GM12891 (cell line): ENCODE measurements around the gene DDX10.

ENCODE experiments used
- DNase-seq: peaks from one replicate; pipeline ENCODE4 v3.0.0; 2011; ENCODE audit warnings: low spot score; ENCODE audit not compliant: insufficient read length
- FAIRE-seq: peaks from 2 replicates; lab custom pipeline; 2011; peaks lifted over from hg19 to GRCh38; lab: Jason Lieb, UNC
- PAX5 ChIP-seq: IDR thresholded peaks from 2 replicates; pipeline ENCODE4 v1.6.1; 2011; ENCODE audit warnings: low read length, moderate library complexity, mild to moderate bottlenecking; ENCODE audit not compliant: insufficient read depth, severe bottlenecking
- POLR2A ChIP-seq: IDR thresholded peaks from 2 replicates; pipeline ENCODE4 v1.6.1; 2011; ENCODE audit warnings: low read depth, low read length, control low read depth
- POLR2AphosphoS5 ChIP-seq: IDR thresholded peaks from 2 replicates; pipeline ENCODE4 v1.6.1; 2011; ENCODE audit warnings: low read depth, low read length, control low read depth
- POU2F2 ChIP-seq: IDR thresholded peaks from 2 replicates; pipeline ENCODE4 v1.6.1; 2011; ENCODE audit warnings: low read depth, mild to moderate bottlenecking, control low read depth, low read length, moderate library complexity
- SPI1 ChIP-seq: IDR thresholded peaks from 2 replicates; pipeline ENCODE4 v1.6.1; 2011; ENCODE audit warnings: low read depth, low read length, control low read depth
- TAF1 ChIP-seq: IDR thresholded peaks from 2 replicates; pipeline ENCODE4 v1.6.1; 2011; ENCODE audit warnings: low read depth, low read length, control low read depth

DDX10 gene

GRCh38 chr11:108713076-108713790, 48.4 kb downstream of the DDX10 start:
- no peak for TF ChIP-seq TAF1
- TF ChIP-seq POU2F2, result no peak
- no peak for TF ChIP-seq POLR2AphosphoS5
- TF ChIP-seq POLR2A, result no peak
- TF ChIP-seq PAX5, result no peak
- 0 out of 2 replicates have a peak, but pooled peaks have one; percentile 14 for TF ChIP-seq SPI1
- FAIRE-seq (peak; percentile 82), DNase-seq (no peak)

- FAIRE-seq (no peak), DNase-seq (no peak)
- TF ChIP-seq TAF1 (no peak), POLR2A (no peak), SPI1 (no peak), POU2F2 (no peak), PAX5 (no peak), POLR2AphosphoS5 (no peak)
Observed at GRCh38 chr11:108715239-108715638, 50.4 kb downstream of the DDX10 start.

DNA sequence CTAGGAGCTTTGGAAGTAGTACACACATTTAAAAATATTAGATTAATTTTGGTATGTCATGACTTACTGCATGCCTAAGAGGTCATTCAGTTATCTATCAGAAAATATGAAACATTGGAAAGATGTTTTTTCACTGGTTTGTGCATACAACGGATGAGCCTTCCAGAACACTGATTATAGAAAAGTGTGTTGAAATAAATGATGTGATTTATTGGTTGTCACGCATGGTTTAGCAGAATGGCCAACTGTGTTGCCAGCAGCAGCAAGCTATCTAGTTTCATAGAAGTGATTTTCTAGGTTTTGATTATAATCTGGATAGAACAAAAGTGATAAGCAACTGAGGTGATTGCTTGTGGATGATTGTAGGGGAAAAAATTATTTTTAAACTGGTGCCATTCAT, 53.6 kb downstream of the DDX10 start:
- DNase-seq, result no peak
- no peak for FAIRE-seq
- TF ChIP-seq PAX5 (no peak), SPI1 (no peak), POLR2A (no peak), POLR2AphosphoS5 (no peak), TAF1 (no peak), POU2F2 (no peak)

DNA sequence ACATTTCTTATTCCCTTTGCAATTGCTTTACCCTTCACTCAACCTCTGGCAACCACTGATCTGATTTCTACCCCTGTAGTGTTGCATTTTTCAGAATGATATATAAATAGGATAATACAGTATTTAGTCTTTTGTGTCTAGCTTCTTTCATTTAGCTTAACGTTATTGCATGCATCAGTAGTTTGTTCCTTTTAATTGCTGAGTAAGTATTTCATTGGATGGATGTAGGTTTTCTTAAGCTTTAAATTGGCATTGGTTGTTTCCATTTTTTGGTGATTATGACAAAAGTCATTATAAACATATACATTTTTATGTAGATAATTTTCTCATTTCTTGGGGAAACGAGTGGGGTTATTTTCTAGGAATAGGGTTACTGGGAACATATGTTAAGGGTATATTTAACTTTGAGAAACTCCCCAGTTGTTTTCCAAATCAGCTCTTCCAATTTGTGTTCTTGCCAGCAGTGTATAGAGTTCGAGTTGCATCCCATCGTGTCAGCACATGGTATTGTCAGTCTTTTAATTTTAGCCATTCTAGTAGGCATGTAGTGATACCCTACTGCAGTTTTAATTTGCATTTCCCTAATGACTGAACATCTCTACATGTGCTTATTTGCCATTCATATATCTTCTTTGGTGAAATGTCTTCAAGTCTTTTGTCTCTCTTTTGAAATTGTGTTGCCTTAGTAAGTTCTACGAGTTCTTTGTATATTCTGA, 60.3 kb downstream of the DDX10 start:
- FAIRE-seq (peak; percentile 13), DNase-seq (no peak)
- TF ChIP-seq TAF1 (no peak), PAX5 (no peak), POU2F2 (no peak), POLR2A (no peak), SPI1 (no peak), POLR2AphosphoS5 (no peak)

GRCh38 chr11:108726077-108726800, 61.4 kb downstream of the DDX10 start:
- no peak for DNase-seq
- peak; percentile 65 for FAIRE-seq
- TF ChIP-seq PAX5, result no peak

GRCh38 chr11:108727665-108728064, 62.8 kb downstream of the DDX10 start:
- TF ChIP-seq POLR2AphosphoS5 (no peak), TAF1 (no peak)
- FAIRE-seq (peak; percentile 31), DNase-seq (no peak)

GRCh38 chr11:108729227-108729871, 64.5 kb downstream of the DDX10 start:
- FAIRE-seq (no peak), DNase-seq (no peak)
- no peak for TF ChIP-seq TAF1
- no peak for TF ChIP-seq PAX5
- no peak for TF ChIP-seq POLR2A
- TF ChIP-seq POU2F2, result no peak
- TF ChIP-seq POLR2AphosphoS5, result no peak
- no peak for TF ChIP-seq SPI1

DNA sequence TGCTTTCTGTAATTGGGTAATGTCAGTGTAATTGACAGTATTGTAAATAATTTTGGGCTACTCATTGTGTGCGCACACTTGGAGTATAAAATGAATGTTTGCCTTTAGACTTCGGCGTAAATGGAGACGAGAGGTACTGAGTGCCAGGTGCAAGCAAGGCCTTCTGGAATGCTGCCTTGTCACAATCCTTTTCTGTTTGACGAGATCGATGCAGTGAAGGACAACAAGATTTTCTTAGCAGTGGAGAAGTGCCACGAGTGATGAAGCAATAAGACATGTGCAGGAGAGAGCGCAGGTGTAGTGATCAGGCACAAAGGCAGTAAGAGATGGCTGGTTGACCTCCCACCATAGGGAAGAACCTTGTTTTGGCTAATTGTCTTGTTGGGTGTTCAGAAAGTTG, 67.5 kb downstream of the DDX10 start:
- peak; percentile 62 for FAIRE-seq
- DNase-seq, result no peak
- no peak for TF ChIP-seq SPI1
- no peak for TF ChIP-seq POU2F2
- TF ChIP-seq TAF1, result no peak
- TF ChIP-seq PAX5, result no peak
- TF ChIP-seq POLR2A, result no peak
- TF ChIP-seq POLR2AphosphoS5, result no peak

GRCh38 chr11:108733479-108734116, 68.7 kb downstream of the DDX10 start:
- TF ChIP-seq SPI1, result peak; percentile 92
- no peak for TF ChIP-seq PAX5
- 0 out of 2 replicates have a peak, but pooled peaks have one; percentile 28 for TF ChIP-seq TAF1
- TF ChIP-seq POLR2AphosphoS5, result no peak; the same call in 1 of the 2 replicates
- TF ChIP-seq POLR2A, result no peak
- peak; percentile 60; the same call in 1 of the 2 replicates for TF ChIP-seq POU2F2
- peak; percentile 87 for FAIRE-seq
- peak; percentile 5 for DNase-seq

- DNase-seq, result no peak
- TF ChIP-seq POU2F2, result no peak
- no peak for TF ChIP-seq TAF1
- TF ChIP-seq SPI1, result no peak
- no peak for TF ChIP-seq PAX5
- TF ChIP-seq POLR2AphosphoS5, result no peak
- no peak for TF ChIP-seq POLR2A
- FAIRE-seq, result no peak
Observed at GRCh38 chr11:108734283-108734682, 69.4 kb downstream of the DDX10 start.
